ENCODE measurements around the gene TSPAN1. TPM values are rescaled to one million over a fixed set of nuclear protein-coding genes. Genes with fewer than 3 reads are reported as not detected.

The TSPAN1 gene
- total RNA-seq, 2 donors from 2014 or later: 1,021 to 1,136 TPM

DNA sequence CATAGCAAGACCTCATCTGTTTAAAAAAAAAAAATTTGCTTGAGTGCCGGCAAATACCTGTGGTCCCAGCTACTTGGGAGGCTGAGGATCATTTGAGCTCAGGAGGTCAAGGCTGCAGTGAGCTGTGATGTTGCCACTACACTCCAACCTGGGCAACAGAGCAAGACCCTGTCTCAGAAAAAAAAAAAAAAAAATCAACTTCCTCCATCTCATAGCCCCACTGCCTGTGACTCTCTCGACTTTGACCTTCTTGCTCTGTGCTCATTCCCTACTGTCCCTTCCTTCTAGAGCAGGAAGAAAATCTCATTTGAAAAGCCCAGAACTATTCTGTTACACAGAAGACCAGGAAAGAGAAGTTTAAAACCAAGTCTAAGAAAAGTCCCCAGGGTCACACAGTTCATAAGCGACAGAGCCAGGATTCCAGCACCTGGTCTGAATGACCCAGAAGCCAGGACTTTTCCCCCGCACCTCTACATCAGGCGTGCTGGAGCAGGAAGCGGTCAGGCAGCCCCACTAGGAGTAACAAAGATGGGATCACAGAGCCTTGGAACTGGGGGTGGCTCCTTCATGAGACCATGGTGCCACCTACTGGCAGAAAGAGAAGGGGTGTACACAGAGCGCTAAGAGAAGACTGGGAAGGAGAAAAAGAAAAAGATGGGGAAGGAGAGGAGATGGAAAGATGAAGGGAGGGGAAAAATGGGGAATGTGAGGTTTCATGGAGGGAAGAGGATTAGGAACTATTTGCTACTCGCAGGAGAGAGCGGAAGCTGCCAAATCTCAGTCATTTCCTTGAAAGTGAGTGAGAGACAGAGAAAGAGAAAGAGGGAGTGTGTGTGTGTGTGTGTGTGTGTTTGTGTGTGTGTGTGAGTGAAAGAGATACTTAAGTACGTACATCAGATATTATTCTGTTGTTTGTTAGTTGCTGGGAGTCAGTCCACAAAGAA lies 4.5 kb downstream of the TSPAN1 start:
- Histone ChIP-seq H3K4me1 (peaks cover 5% of the 10 kb centered on the region), H3K9ac (ENCODE audit: low read depth in 2 of 2, low read length in 2 of 2) (peak overlapping the region in 1 of 2 donors; percentile 97)
- intact Hi-C loops (cut with DNase I): loop anchor here (1.0 kb wide), 1 partner anchor 142 kb away; no protein-coding TSS in a partner anchor

DNA sequence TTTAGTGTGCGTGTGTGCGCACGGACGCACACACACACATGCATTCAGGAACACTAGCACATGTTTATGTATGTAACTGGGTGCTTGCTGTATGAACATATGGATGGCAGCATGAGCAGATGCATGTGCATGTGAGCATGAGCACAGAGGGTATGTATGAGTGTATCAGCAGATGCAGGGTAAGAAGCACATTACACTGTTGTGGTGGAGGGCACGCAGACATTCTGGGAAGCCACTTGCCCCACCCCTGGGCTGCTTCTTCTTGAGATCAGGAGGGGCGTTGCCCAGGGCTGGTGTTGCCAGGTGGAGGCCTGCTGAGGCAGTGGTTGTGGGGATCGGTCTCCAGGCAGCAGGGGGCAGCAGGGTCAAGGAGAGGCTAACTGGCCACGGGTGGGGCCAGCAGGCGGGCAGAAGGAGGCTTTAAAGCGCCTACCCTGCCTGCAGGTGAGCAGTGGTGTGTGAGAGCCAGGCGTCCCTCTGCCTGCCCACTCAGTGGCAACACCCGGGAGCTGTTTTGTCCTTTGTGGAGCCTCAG lies 5.3 kb downstream of the TSPAN1 start:
- peak overlapping the region; percentile 12 to 97 for H3K9ac ChIP-seq (ENCODE audit: low read depth in 2 of 2, low read length in 2 of 2)
- intact Hi-C loops (cut with DNase I): loop anchor here (1.0 kb wide), 1 partner anchor 143 kb away; no protein-coding TSS in a partner anchor
- no peaks in the 10 kb centered on the region for H3K27me3 ChIP-seq
- peak; percentile 96 for DNase-seq
- H3K4me3 ChIP-seq: peak overlapping the region; percentile 55
- H3K9me3 ChIP-seq: no peaks in the 10 kb centered on the region
- TF ChIP-seq, protein P1, sequence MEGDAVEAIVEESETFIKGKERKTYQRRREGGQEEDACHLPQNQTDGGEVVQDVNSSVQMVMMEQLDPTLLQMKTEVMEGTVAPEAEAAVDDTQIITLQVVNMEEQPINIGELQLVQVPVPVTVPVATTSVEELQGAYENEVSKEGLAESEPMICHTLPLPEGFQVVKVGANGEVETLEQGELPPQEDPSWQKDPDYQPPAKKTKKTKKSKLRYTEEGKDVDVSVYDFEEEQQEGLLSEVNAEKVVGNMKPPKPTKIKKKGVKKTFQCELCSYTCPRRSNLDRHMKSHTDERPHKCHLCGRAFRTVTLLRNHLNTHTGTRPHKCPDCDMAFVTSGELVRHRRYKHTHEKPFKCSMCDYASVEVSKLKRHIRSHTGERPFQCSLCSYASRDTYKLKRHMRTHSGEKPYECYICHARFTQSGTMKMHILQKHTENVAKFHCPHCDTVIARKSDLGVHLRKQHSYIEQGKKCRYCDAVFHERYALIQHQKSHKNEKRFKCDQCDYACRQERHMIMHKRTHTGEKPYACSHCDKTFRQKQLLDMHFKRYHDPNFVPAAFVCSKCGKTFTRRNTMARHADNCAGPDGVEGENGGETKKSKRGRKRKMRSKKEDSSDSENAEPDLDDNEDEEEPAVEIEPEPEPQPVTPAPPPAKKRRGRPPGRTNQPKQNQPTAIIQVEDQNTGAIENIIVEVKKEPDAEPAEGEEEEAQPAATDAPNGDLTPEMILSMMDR (IDR thresholded peaks at IDR 0.05): peak; percentile 30
- no peaks in the 10 kb centered on the region for H3K36me3 ChIP-seq
- H3K4me1 ChIP-seq: peaks cover 9% of the 10 kb centered on the region
- peak overlapping the region; percentile 95 for H3K27ac ChIP-seq

More for the DNA sequence above, 4.5 kb downstream of the TSPAN1 start:
- Histone ChIP-seq H3K9me3 (no peaks in the 10 kb centered on the region), H3K4me3 (no peak overlapping the region), H3K36me3 (no peaks in the 10 kb centered on the region), H3K27ac (peak overlapping the region; percentile 95), H3K27me3 (no peaks in the 10 kb centered on the region)
- TF ChIP-seq, protein P1 (IDR thresholded peaks at IDR 0.05): peak; percentile 79
- peak; percentile 90 for DNase-seq

DNA sequence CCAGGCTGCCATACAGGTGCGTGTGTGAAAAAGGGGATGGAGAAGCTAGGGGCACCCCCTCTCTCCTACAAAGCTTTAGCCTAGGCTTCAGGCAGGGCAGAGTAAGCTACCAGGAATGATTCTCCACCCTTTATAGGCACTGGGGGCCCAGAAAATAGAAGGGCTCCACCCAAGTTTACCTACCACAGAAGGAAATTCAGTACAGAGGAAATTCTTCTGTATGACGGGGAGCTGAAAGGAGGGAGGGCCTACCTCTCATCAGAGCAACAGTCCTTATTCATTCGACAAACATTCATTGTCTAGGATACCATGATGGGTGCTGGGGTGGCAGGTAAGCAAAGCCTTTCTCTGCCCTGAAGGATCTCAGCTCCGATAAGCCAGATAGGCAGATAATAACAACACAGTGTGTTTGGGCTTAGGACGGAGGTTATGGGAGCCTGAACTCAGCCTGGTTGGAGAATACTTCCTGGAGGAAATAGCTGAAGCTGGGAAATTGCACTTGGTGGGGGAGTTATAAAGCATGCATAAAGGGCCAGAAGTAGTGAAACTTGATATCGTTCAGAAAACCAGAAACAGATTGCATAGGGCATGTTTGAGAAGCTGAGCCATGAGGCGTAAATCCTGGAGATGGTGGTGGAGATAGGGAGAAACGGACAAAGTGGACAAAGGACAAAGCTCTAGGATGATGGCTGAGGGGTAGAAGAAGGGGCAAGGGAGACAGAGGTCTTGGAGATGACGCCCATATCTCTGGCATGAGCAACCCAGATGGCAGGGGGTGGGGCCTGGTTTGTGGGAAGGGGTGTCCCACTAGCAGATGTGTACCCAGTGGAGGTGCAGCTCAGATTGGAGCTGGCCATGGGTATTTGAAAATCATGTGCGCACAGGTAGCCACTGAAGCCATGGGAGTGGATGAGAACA lies 6.7 kb downstream of the TSPAN1 start:
- Histone ChIP-seq H3K4me1 (peaks cover 9% of the 10 kb centered on the region), H3K9me3 (no peaks in the 10 kb centered on the region), H3K27ac (peak overlapping the region; percentile 95), H3K9ac (ENCODE audit: low read depth in 2 of 2, low read length in 2 of 2) (peak overlapping the region; percentile 28 to 97), H3K27me3 (no peaks in the 10 kb centered on the region), H3K4me3 (peak overlapping the region; percentile 55), H3K36me3 (no peaks in the 10 kb centered on the region)
- intact Hi-C loops (cut with DNase I): no loop called here
- DNase-seq: peak; percentile 64
- TF ChIP-seq, protein P1 (IDR thresholded peaks at IDR 0.05): no peak

GRCh38 chr1:46183079-46183847 lies 8.4 kb downstream of the TSPAN1 start:
- H3K36me3 ChIP-seq: no peaks in the 10 kb centered on the region
- DNase-seq: peak; percentile 93
- H3K9ac ChIP-seq (ENCODE audit: low read depth in 2 of 2, low read length in 2 of 2): peak overlapping the region; percentile 19 to 97
- no peaks in the 10 kb centered on the region for H3K27me3 ChIP-seq
- H3K27ac ChIP-seq: peak overlapping the region; percentile 95
- H3K9me3 ChIP-seq: no peaks in the 10 kb centered on the region
- peak overlapping the region; percentile 55 for H3K4me3 ChIP-seq
- TF ChIP-seq, protein P1 (IDR thresholded peaks at IDR 0.05): no peak
- intact Hi-C loops (cut with DNase I): no loop called here
- H3K4me1 ChIP-seq: peaks cover 12% of the 10 kb centered on the region
